Cardiac septum (tissue), 1 donor: ENCODE measurements around the gene POC1A. TPM values are rescaled to one million over a fixed set of nuclear protein-coding genes. Genes with fewer than 3 reads are reported as not detected.
A peak's percentile ranks its signal among the peaks of the same experiment; 100 is the strongest.

Experiments
- DNase-seq: peaks from one replicate; pipeline ENCODE4 v3.0.0-alpha.2; 2020; ENCODE audit warnings: low spot score
- intact Hi-C: fragments of 100-400 bp; cut with DNase I; formaldehyde crosslinking; loops from one replicate; pipeline ENCODE4 v1.14.0; 2022
- total RNA-seq: library from RNA; stranded (reverse); fragmentation: NEBNext Ultra II Directional; extraction: Animal tissue kit (Norgen Biotek cat#: 25700); gene quantifications from one replicate; pipeline ENCODE4 v1.2.1, GENCODE V29; 2021
- donor health status: DM: no; HTN: no; CAD: no.

POC1A gene
- total RNA-seq, 1 donor from 2014 or later = 1.5 TPM

DNA sequence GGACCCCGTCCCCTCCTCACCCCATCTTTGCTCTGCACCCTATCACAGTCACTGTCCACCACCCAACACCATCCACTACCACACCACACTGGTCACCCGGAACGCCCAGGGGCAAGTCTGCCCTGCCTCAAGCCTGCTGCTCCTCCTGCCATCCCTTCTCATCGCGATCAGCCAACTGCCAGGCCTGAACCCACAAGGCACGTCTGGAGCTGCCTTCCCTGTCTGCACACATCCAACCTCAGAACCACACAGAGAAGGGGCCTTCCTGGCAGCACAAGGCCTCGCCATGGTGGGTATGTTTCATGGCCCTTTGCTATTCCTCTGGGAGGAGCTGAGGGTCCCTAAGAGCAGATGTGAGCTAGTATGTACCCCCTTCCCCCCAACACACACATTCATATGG, 94.4 kb downstream of the POC1A start:
- DNase-seq = no peak
- intact Hi-C loops = no loop called here

DNA sequence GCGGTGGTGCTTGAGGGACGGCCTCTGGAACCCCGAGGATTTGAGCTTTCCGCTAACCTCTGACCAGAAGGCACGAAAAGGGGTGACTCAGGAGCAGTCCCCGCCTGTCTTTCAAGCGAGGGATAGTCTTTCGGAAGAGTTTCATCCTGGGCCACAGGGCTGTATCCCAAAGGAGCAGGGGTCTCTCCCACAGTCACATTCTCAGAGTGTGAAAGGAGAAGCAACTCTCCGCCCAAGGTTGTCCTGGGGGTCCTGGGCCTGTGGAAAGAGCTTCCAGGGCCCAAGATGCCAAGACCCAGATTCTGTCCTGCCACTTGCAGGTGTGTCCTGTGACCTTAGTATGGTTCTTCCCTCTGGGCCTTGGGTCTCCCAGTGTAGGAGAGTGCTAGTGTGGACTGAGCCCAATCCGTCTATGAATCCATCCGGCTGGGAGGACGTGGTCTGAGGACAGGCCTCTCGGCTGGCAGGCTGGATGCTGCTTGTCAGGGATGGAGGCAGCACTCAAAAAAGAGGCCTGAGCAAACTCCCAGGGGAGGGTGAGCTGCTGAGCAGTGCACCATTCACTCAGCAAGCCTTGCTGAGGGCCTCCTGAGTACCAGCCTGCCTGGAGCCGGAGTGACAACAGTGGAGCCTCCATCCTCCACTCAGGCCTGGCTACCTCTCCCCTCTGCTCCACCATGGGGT, 96.3 kb downstream of the POC1A start:
- DNase-seq = no peak
- intact Hi-C loops = no loop called here

GRCh38 chr3:52056968-52057811, 97.0 kb downstream of the POC1A start:
- DNase-seq = peak; percentile 100
- intact Hi-C loops = loop anchor here (1.0 kb wide), 1 partner anchor 51 kb away; no protein-coding TSS in a partner anchor

GRCh38 chr3:52056521-52056967, 97.7 kb downstream of the POC1A start, which contains the start of gene DUSP7:
Gene DUSP7, minus strand, starts transcription at chr3:52056571. Its CDS starts 205 bp downstream, at chr3:52056366.
- intact Hi-C loops = loop anchor here (1.0 kb wide), 1 partner anchor 52 kb away; no protein-coding TSS in a partner anchor

GRCh38 chr3:52055537-52056351, 98.5 kb downstream of the POC1A start:
- DNase-seq = no peak
- intact Hi-C loops = loop anchor here (1.0 kb wide), 1 partner anchor 53 kb away; no protein-coding TSS in a partner anchor

More at GRCh38 chr3:52056521-52056967, 97.7 kb downstream of the POC1A start, which contains the start of gene DUSP7:
- DNase-seq = peak; percentile 87

DNA sequence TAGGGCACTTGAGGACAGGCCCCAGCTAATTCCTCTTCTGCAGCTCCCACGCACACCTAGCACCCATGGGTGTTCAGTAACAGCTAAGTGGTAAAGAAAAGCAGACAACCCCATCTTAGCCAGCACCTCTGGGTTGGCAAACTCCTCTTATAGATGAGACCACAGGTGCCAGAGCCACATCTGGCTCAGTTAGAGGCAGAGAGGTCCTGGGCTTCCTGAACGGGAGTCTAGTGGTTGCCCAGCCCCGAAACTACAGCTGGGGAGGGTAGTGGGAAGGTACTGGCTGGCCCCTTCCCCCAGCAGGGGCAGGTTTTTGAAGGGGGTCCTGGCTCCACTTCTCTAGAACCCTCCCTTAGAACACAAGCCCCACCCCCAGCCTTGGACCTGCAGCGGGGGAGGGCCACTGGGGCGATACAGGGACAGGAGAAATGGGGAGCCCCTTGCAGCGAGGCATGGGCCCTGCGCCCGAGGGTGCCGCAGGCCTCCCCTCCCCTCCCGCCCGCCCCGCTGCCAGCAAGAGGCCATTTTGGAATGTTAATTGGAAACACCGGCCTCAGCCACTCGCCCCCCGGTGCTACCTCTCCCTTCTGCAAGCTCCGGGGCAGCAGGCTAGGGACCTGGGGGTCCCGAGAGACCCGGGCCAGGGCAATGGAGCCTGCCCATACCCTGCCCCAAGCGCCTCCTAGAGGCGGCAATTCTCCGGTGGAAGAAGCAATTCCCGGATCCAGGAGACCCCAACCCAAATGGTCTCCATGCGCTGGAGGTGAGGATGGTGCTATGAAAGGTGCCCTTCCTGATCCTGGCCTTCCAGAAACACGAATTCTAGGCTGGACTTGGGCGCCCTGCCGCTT, 99.3 kb downstream of the POC1A start:
- intact Hi-C loops = loop anchor here (5.0 kb wide), 1 partner anchor 113 kb away; the partner anchor contains the start of genes PARP3 and RRP9
- no peak for DNase-seq

GRCh38 chr3:52053307-52054304, 100.6 kb downstream of the POC1A start:
- intact Hi-C loops = loop anchor here (1.0 to 5.0 kb wide), 4 partner anchors 49 to 111 kb away; partner anchors contain the start of genes PARP3 and RRP9
- DNase-seq = no peak

GRCh38 chr3:52052831-52053306, 101.4 kb downstream of the POC1A start:
- peak; percentile 96 for DNase-seq
- intact Hi-C loops = loop anchor here (1.0 to 5.0 kb wide), 4 partner anchors 49 to 111 kb away; partner anchors contain the start of genes PARP3 and RRP9

GRCh38 chr3:52051444-52051843, 102.8 kb downstream of the POC1A start:
- intact Hi-C loops = loop anchor here (5.0 kb wide), 1 partner anchor 109 kb away; the partner anchor contains the start of genes PARP3 and RRP9
- no peak for DNase-seq

DNA sequence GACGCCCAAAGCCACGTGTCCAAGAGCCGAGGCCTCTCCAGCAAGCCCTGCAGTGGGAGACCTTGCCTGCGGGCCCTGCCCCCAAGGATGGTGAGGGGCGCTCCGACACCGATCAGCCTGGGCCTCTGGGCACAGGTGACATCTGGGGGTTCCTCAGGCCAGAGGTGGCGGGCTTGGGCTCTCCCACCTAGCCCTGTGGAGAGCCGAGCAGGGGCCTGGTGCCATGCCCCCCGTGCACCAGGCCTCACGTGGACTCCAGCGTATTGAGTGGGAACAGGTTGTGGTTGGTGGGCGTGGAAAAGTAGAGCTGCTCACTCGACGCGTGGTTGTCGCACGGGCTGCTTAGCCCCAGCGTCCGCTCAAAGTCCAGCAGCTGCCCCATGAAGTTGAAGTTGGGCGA, 103.7 kb downstream of the POC1A start:
- DNase-seq = no peak
- intact Hi-C loops = loop anchor here (5.0 kb wide), 1 partner anchor 108 kb away; the partner anchor contains the start of genes PARP3 and RRP9

DNA sequence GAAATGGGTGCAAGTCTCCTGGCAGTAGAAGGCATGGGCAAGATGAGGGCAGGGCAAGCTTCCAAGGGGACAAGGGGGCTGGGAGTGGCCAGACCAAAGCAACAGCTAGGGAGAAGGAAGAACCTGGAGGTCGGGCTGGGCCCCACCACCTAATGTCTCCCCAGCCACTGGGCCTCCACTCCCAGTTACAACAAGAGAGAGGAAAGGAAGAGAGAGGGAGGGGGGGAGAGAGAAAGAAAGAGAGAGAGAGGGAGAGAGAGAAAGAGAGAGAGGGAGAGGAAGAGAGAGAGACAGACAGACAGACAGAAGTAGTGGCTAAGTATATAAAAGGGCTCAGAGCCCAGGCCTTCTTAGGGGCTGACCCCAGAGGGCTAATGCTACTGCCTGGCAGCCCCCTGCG, 104.7 kb downstream of the POC1A start:
- intact Hi-C loops = no loop called here
- no peak for DNase-seq

DNA sequence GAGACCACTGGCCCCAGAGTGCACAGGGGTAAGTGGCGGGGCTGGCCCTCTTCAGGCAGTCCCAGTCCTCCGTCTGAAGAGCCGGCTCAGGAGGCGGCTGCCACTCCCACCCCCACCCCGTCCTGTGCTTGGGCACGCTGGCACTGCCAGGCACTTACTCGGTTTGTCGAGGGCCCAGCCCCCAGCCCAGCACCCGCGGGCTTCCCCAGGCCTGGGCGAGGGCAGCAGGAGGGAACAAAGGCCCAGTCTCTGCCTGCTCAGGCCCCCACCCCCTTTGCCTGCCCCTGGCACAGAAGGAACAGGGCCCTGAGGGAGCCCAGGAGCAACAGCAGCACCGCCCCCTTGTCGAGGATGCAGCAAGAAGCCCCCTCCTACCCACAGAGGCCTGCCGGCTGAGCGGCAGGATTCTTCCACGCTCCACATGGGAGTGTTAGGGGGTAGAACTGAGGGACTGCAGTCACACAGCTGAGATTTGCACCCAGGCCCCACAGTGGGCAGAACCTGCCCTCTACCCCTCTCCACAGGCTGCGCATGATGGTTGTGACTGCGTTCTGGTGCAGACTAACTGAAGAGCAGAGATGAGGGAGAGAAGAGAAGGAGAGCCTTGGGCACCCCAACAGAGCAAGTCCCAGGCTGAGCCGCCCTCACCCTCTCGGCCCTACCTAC, 106.8 kb downstream of the POC1A start:
- no peak for DNase-seq
- intact Hi-C loops = no loop called here

GRCh38 chr3:52046902-52047239, 107.4 kb downstream of the POC1A start:
- no peak for DNase-seq
- intact Hi-C loops = no loop called here

- intact Hi-C loops = no loop called here
- no peak for DNase-seq
These were observed 107.9 kb downstream of the POC1A start for GRCh38 chr3:52046186-52046901.

GRCh38 chr3:52044869-52045619, 109.2 kb downstream of the POC1A start:
- intact Hi-C loops = no loop called here

More at GRCh38 chr3:52044869-52045619, 109.2 kb downstream of the POC1A start:
- DNase-seq = no peak
